ENCODE data around the gene CIAO3.

- TF ChIP-seq FOXA1 (IDR thresholded peaks at IDR 0.05), result no peak
- no peak for TF ChIP-seq BHLHE40 (IDR thresholded peaks at IDR 0.05; ENCODE audit: borderline replicate concordance)
- no peak for TF ChIP-seq SP1 (IDR thresholded peaks at IDR 0.05)
- TF ChIP-seq FOXM1 (IDR thresholded peaks at IDR 0.05; ENCODE audit: borderline replicate concordance), result no peak
- TF ChIP-seq NFRKB (IDR thresholded peaks at IDR 0.05), result no peak
- TF ChIP-seq FOXK2 (IDR thresholded peaks at IDR 0.05), result no peak
Observed at GRCh38 chr16:787321-787966, 46.6 kb upstream of the CIAO3 start.
